ENCODE measurements around the gene NRL. TPM values are rescaled to one million over a fixed set of nuclear protein-coding genes. Genes with fewer than 3 reads are reported as not detected.
"Not testable (repeated sequence)": the region's sequence is repeated elsewhere in the genome, so short reads cannot be mapped to it uniquely, and the experiment has no call there.

Gene NRL
- total RNA-seq, 4 donors from 2014 or later, result 1.8 to 3.3 (median 3.0) TPM

DNA sequence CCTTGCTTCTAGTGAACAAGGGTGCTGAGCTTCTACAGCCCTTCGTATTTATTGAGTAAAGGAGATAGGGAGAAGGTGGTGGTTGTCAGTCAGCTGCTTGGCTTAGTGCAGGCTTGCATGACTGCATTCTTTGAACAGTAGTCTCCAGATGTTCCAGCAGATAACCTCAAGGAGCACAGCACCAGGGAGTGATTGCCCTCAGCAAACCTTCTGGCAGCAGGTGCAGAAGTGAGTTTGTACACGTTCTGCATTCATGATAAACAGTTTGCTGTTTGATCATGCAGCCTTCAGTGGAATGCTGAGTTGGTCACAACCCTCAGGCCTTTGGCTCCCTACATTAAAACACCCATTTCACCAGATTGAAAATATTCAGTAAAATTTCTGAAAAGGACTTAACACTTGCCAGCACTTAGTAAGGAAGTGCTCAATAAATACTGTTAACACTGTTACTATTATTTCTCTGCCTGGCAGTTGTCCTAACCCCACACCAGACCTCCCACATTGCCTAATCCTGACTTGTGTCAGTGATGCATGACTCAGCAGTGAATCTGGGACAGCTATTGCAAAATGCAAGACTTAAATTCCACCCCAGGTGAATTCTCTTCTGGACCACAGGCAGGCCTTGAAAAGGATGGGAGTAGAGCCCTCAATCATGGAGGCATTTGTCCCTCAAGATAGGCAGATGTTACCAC, 81.9 kb downstream of the NRL start:
- no peak overlapping the region for H3K27ac ChIP-seq (replicated peaks in 1 of 4)
- no peak overlapping the region for H3K4me3 ChIP-seq
- no peak for DNase-seq (ENCODE audit: extremely low spot score)
- TF ChIP-seq, protein P1, sequence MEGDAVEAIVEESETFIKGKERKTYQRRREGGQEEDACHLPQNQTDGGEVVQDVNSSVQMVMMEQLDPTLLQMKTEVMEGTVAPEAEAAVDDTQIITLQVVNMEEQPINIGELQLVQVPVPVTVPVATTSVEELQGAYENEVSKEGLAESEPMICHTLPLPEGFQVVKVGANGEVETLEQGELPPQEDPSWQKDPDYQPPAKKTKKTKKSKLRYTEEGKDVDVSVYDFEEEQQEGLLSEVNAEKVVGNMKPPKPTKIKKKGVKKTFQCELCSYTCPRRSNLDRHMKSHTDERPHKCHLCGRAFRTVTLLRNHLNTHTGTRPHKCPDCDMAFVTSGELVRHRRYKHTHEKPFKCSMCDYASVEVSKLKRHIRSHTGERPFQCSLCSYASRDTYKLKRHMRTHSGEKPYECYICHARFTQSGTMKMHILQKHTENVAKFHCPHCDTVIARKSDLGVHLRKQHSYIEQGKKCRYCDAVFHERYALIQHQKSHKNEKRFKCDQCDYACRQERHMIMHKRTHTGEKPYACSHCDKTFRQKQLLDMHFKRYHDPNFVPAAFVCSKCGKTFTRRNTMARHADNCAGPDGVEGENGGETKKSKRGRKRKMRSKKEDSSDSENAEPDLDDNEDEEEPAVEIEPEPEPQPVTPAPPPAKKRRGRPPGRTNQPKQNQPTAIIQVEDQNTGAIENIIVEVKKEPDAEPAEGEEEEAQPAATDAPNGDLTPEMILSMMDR (IDR thresholded peaks at IDR 0.05), result no peak
- TF ChIP-seq POLR2AphosphoS5 (IDR thresholded peaks at IDR 0.05), result peak; percentile 31 to 66
- no peaks in the 10 kb centered on the region for H3K36me3 ChIP-seq
- peaks cover 0 to 9% (median 4%) of the 10 kb centered on the region in 4 donors for H3K9me3 ChIP-seq
- H3K4me1 ChIP-seq, result peaks cover 4 to 28% (median 14%) of the 10 kb centered on the region in 4 donors
- 87% methylated on average over 2 of the region's 2 CpGs for WGBS
- intact Hi-C loops (cut with DNase I), result no loop called here
- H3K27me3 ChIP-seq, result no peaks in the 10 kb centered on the region

DNA sequence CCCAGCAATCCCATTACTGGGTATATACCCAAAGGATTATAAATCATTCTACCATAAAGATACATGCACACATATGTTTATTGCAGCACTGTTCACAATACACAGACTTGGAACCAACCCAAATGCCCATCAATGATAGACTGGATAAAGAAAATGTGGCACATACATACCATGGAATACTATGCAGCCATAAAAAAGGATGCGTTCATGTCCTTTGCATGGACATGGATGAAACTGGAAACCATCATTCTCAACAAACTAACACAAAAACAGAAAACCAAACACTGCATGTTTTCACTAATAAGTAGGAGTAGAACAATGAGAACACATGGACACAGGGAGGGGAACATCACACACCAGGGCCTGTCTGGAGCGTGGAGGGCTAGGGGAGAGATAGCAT, 83.4 kb downstream of the NRL start:
- H3K27me3 ChIP-seq; H3K9me3 ChIP-seq; H3K27ac ChIP-seq (replicated peaks in 1 of 4); DNase-seq (ENCODE audit: extremely low spot score); H3K36me3 ChIP-seq; H3K4me3 ChIP-seq; intact Hi-C loops (cut with DNase I): not testable (repeated sequence)
- WGBS, result 91% methylated on average over 2 of the region's 2 CpGs
- H3K4me1 ChIP-seq, result peaks cover 0 to 17% (median 5%) of the 10 kb centered on the region in 4 donors

DNA sequence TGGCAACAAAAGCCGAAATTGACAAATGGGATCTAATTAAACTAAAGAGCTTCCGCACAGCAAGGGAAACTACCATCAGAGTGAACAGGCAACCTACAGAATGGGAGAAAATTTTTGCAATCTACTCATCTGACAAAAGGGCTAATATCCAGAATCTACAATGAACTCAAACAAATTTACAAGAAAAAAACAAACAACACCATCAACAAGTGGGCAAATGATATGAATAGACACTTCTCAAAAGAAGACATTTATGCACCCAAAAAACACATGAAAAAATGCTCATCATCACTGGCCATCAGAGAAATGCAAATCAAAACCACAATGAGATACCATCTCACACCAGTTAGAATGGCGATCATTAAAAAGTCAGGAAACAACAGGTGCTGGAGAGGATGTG, 85.1 kb downstream of the NRL start:
- DNase-seq (ENCODE audit: extremely low spot score); H3K27me3 ChIP-seq; H3K4me1 ChIP-seq; H3K4me3 ChIP-seq; H3K27ac ChIP-seq (replicated peaks in 1 of 4); H3K36me3 ChIP-seq; H3K9me3 ChIP-seq; intact Hi-C loops (cut with DNase I): not testable (repeated sequence)
- WGBS, result 98% methylated on average over 2 of the region's 3 CpGs

Small RNA genes within 50 kb of the gene (small RNA-seq; reads per million reads assigned to genes)
- gene RNA5SP383, result 0.56 to 0.83 (median 0.68) reads per million in 3 donors

Other genes starting within 250 kb of the NRL start
- gene DHRS4, start 161.2 kb downstream of the NRL start, total RNA-seq, result 10 to 100 TPM; 37.1 to 54.4 (median 46.3) TPM
- gene DHRS4L2, start 126.0 kb downstream of the NRL start, total RNA-seq, result 10 to 100 TPM in 3 of 4 donors, 1 to 10 TPM in 1; 9.4 to 23.9 (median 21.1) TPM
- gene CARMIL3, start 62.9 kb downstream of the NRL start, total RNA-seq, result under 1 TPM in 2 of 4 donors, not detected in 2; 0.17 to 0.29 TPM
- gene CPNE6, start 43.4 kb downstream of the NRL start, total RNA-seq, result under 1 TPM in 3 of 4 donors, not detected in 1; 0.26 to 0.34 (median 0.33) TPM
- gene PCK2, start 20.6 kb downstream of the NRL start, total RNA-seq, result 10 to 100 TPM in 3 of 4 donors, 1 to 10 TPM in 1; 9.1 to 20.7 (median 12.5) TPM
- gene DCAF11, start 172 bp downstream of the NRL start, total RNA-seq, result 10 to 100 TPM; 56.0 to 74.9 (median 66.8) TPM
- gene FITM1, start 15.7 kb upstream of the NRL start, total RNA-seq, result under 1 TPM in 3 of 4 donors, not detected in 1; 0.34 to 0.83 (median 0.52) TPM
- 100 to 1,000 TPM; 129 to 158 (median 143) TPM for gene PSME1, start 21.2 kb upstream of the NRL start, total RNA-seq
- 10 to 100 TPM in 3 of 4 donors, 1 to 10 TPM in 1; 8.8 to 14.4 (median 12.2) TPM for gene EMC9, start 26.6 kb upstream of the NRL start, total RNA-seq
- 10 to 100 TPM; 32.8 to 64.3 (median 42.6) TPM for gene PSME2, start 31.7 kb upstream of the NRL start, total RNA-seq
- gene RNF31, start 32.5 kb upstream of the NRL start, total RNA-seq, result 10 to 100 TPM; 21.7 to 33.3 (median 26.8) TPM
- gene IRF9, start 46.3 kb upstream of the NRL start, total RNA-seq, result 10 to 100 TPM; 39.5 to 78.3 (median 63.2) TPM
- 1 to 10 TPM; 4.6 to 5.9 (median 5.0) TPM for gene REC8, start 57.1 kb upstream of the NRL start, total RNA-seq
- 10 to 100 TPM; 12.9 to 41.6 (median 25.2) TPM for gene IPO4, start 73.9 kb upstream of the NRL start, total RNA-seq
- 10 to 100 TPM; 27.0 to 44.6 (median 43.8) TPM for gene TM9SF1, start 80.5 kb upstream of the NRL start, total RNA-seq
- under 1 TPM in 2 of 4 donors, not detected in 2; 0.57 to 0.58 TPM for gene TSSK4, start 90.7 kb upstream of the NRL start, total RNA-seq
- gene CHMP4A, start 98.5 kb upstream of the NRL start, total RNA-seq, result 100 to 1,000 TPM in 2 of 4 donors, 10 to 100 TPM in 2; 75.4 to 135 (median 94.9) TPM
- gene MDP1, start 101.1 kb upstream of the NRL start, total RNA-seq, result 10 to 100 TPM; 11.1 to 17.5 (median 14.4) TPM
- gene NEDD8, start 117.4 kb upstream of the NRL start, total RNA-seq, result 100 to 1,000 TPM; 117 to 152 (median 131) TPM
- 10 to 100 TPM; 43.1 to 53.4 (median 50.5) TPM for gene GMPR2, start 118.0 kb upstream of the NRL start, total RNA-seq
- gene TINF2, start 127.7 kb upstream of the NRL start, total RNA-seq, result 10 to 100 TPM; 49.4 to 89.0 (median 81.0) TPM
- 1 to 10 TPM in 2 of 4 donors, under 1 TPM in 2; 0.52 to 3.3 (median 1.6) TPM for gene TGM1, start 148.2 kb upstream of the NRL start, total RNA-seq
- 10 to 100 TPM; 14.6 to 27.8 (median 20.3) TPM for gene RABGGTA, start 156.6 kb upstream of the NRL start, total RNA-seq
- 10 to 100 TPM; 13.9 to 22.4 (median 19.2) TPM for gene DHRS1, start 184.8 kb upstream of the NRL start, total RNA-seq
- 10 to 100 TPM; 16.6 to 29.2 (median 21.6) TPM for gene NOP9, start 184.9 kb upstream of the NRL start, total RNA-seq
- 10 to 100 TPM in 1 of 4 donors, 1 to 10 TPM in 3; 6.6 to 12.5 (median 8.1) TPM for gene CIDEB, start 193.0 kb upstream of the NRL start, total RNA-seq
- gene LTB4R2, start 195.2 kb upstream of the NRL start, total RNA-seq, result 1 to 10 TPM; 1.7 to 3.7 (median 2.4) TPM
- 1 to 10 TPM in 3 of 4 donors, under 1 TPM in 1; 0.42 to 6.0 (median 2.9) TPM for gene LTB4R, start 196.6 kb upstream of the NRL start, total RNA-seq
- 10 to 100 TPM; 21.5 to 36.9 (median 27.9) TPM for gene ADCY4, start 220.1 kb upstream of the NRL start, total RNA-seq
- 1 to 10 TPM; 3.8 to 6.4 (median 6.1) TPM for gene RIPK3, start 225.0 kb upstream of the NRL start, total RNA-seq

Data from esophagus muscularis mucosa (tissue), 4 donors.